IMR-90 (cell line): Measurements from ENCODE around the gene CEP72.

Experiments used
- BHLHE40 ChIP-seq: fragments of 150-350 bp; IDR thresholded peaks from 2 replicates; pipeline ENCODE4 v1.6.1; 2016; ENCODE audit warnings: mild to moderate bottlenecking, low read depth, low read length
- CEBPB ChIP-seq: IDR thresholded peaks from 2 replicates; pipeline ENCODE4 v1.6.1; 2012; ENCODE audit warnings: low read depth, low read length, improper control_type of control experiment
- CHD1 ChIP-seq: IDR thresholded peaks from 2 replicates; pipeline ENCODE4 v1.6.1; 2012; ENCODE audit warnings: low read depth, low read length, improper control_type of control experiment
- FOS ChIP-seq: fragments of 150-350 bp; IDR thresholded peaks from 2 replicates; pipeline ENCODE4 v1.6.1; 2016; ENCODE audit warnings: low read depth, low read length
- MAFK ChIP-seq: IDR thresholded peaks from 2 replicates; pipeline ENCODE4 v1.6.1; 2012; ENCODE audit warnings: low read depth, low read length, improper control_type of control experiment
- NFE2L2 ChIP-seq: fragments of 150-350 bp; IDR thresholded peaks from 2 replicates; pipeline ENCODE4 v1.6.1; 2016; ENCODE audit warnings: low read depth, mild to moderate bottlenecking, low read length
- POLR2A ChIP-seq: IDR thresholded peaks from 2 replicates; pipeline ENCODE4 v1.6.1; 2012; ENCODE audit warnings: mild to moderate bottlenecking, low read depth, low read length
- RAD21 ChIP-seq: IDR thresholded peaks from 2 replicates; pipeline ENCODE4 v1.6.1; 2012; ENCODE audit warnings: low read length, improper control_type of control experiment
- RCOR1 ChIP-seq: IDR thresholded peaks from 2 replicates; pipeline ENCODE4 v1.6.1; 2012; ENCODE audit warnings: mild to moderate bottlenecking, low read length, improper control_type of control experiment; ENCODE audit not compliant: insufficient replicate concordance
- RFX5 ChIP-seq: IDR thresholded peaks from 2 replicates; pipeline ENCODE4 v1.8.0; 2012; ENCODE audit warnings: low read depth, mild to moderate bottlenecking, low read length, moderate library complexity
- SMC3 ChIP-seq: fragments of 150-350 bp; IDR thresholded peaks from 2 replicates; pipeline ENCODE4 v1.6.1; 2016; ENCODE audit warnings: low read depth, mild to moderate bottlenecking, antibody characterized with exemption, low read length, moderate library complexity
- TF ChIP-seq, protein P1 (sequence below): conservative IDR thresholded peaks from 2 replicates; pipeline ENCODE4 v1.5.1; 2012; ENCODE audit warnings: mild to moderate bottlenecking, low read depth, low read length, improper control_type of control experiment
- TF ChIP-seq, protein P2 (sequence below): fragments of 150-350 bp; IDR thresholded peaks from 2 replicates; pipeline ENCODE4 v1.6.1; 2017; ENCODE audit warnings: mild to moderate bottlenecking, antibody characterized with exemption, low read length, low read depth
- TF ChIP-seq, protein P3 (sequence below): fragments of 150-350 bp; IDR thresholded peaks from 2 replicates; pipeline ENCODE4 v1.6.1; 2016; ENCODE audit warnings: low read depth, mild to moderate bottlenecking, low read length, moderate library complexity, borderline replicate concordance

DNA sequence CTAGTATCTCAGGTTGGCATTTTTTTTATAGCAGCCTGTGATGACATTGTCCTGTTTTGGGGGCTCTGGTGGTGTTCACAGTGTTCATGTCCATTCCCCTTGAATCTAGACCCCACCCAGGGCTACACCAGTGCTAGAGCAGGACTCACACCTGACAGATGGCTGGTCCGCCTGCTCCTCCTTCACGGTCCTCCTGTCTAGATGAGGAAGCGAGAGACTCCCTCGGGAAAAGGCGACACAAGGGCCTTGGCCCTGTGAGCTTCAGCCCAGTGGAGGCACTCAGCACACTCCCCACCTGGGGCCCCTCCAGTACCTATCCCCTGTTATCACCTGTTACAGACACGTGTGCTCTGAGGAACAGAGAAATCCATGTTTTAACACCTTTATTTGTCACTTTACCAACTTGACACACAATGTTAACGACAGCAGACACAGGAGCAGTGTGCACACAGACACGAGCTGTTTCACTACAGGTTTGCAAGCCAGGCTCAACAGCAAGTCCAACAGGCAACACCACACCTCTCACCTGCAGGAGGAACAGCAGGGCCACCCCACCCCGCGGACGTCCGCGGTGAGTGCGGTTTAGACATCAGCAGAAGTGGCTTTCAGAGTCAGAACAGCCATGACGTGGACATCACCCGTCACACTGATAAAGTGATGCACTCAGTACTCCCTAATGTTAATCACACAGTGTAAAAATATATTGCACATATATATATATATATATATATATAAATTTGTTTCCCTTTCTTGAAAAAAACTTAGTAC, 47.5 kb downstream of the CEP72 start:
- TF ChIP-seq, protein P1, sequence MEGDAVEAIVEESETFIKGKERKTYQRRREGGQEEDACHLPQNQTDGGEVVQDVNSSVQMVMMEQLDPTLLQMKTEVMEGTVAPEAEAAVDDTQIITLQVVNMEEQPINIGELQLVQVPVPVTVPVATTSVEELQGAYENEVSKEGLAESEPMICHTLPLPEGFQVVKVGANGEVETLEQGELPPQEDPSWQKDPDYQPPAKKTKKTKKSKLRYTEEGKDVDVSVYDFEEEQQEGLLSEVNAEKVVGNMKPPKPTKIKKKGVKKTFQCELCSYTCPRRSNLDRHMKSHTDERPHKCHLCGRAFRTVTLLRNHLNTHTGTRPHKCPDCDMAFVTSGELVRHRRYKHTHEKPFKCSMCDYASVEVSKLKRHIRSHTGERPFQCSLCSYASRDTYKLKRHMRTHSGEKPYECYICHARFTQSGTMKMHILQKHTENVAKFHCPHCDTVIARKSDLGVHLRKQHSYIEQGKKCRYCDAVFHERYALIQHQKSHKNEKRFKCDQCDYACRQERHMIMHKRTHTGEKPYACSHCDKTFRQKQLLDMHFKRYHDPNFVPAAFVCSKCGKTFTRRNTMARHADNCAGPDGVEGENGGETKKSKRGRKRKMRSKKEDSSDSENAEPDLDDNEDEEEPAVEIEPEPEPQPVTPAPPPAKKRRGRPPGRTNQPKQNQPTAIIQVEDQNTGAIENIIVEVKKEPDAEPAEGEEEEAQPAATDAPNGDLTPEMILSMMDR, result no peak
- no peak for TF ChIP-seq POLR2A
- no peak for TF ChIP-seq BHLHE40
- TF ChIP-seq RAD21, result no peak
- TF ChIP-seq RFX5, result no peak
- no peak for TF ChIP-seq MAFK
- TF ChIP-seq, protein P2, sequence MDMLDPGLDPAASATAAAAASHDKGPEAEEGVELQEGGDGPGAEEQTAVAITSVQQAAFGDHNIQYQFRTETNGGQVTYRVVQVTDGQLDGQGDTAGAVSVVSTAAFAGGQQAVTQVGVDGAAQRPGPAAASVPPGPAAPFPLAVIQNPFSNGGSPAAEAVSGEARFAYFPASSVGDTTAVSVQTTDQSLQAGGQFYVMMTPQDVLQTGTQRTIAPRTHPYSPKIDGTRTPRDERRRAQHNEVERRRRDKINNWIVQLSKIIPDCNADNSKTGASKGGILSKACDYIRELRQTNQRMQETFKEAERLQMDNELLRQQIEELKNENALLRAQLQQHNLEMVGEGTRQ, result no peak
- no peak for TF ChIP-seq FOS
- TF ChIP-seq RCOR1, result no peak
- no peak for TF ChIP-seq SMC3
- TF ChIP-seq, protein P3, sequence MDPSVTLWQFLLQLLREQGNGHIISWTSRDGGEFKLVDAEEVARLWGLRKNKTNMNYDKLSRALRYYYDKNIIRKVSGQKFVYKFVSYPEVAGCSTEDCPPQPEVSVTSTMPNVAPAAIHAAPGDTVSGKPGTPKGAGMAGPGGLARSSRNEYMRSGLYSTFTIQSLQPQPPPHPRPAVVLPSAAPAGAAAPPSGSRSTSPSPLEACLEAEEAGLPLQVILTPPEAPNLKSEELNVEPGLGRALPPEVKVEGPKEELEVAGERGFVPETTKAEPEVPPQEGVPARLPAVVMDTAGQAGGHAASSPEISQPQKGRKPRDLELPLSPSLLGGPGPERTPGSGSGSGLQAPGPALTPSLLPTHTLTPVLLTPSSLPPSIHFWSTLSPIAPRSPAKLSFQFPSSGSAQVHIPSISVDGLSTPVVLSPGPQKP, result no peak
- no peak for TF ChIP-seq CEBPB
- TF ChIP-seq CHD1, result no peak
- TF ChIP-seq NFE2L2, result no peak
